Keratinocyte (primary cell): ENCODE measurements around the gene GNAS-AS1. TPM values are rescaled to one million over a fixed set of nuclear protein-coding genes. Genes with fewer than 3 reads are reported as not detected.

Experiments used
- DNase-seq: peaks from one replicate; pipeline ENCODE4 v3.0.0-alpha.2; 2011; ENCODE audit warnings: low read depth, missing footprints, low spot score
- FAIRE-seq: peaks from 2 replicates; lab custom pipeline; 2011; peaks lifted over from hg19 to GRCh38; lab: Jason Lieb, UNC
- H2AFZ ChIP-seq: 2 replicates; pipeline ENCODE4 v1.6.0; 2012; ENCODE audit warnings: low read length, control low read depth, inconsistent platforms; ENCODE audit not compliant: control insufficient read depth
- H3K27ac ChIP-seq: 2 replicates; pipeline ENCODE4 v1.5.1; 2011; ENCODE audit warnings: low read length; ENCODE audit not compliant: control insufficient read depth, insufficient read depth
- H3K27me3 ChIP-seq: 3 replicates; pipeline ENCODE4 v1.6.0; 2011; ENCODE audit warnings: low read length; ENCODE audit not compliant: control insufficient read depth, insufficient read depth; ENCODE audit errors: extremely low read depth
- H3K36me3 ChIP-seq, 2 experiments: 2 replicates in 1 of 2; 3 replicates in 1 of 2; pipeline ENCODE4 v1.5.1; 2011; ENCODE audit warnings: low read length in 2 of 2, mild to moderate bottlenecking in 1 of 2; ENCODE audit not compliant: control insufficient read depth in 2 of 2, insufficient read depth in 2 of 2; ENCODE audit errors: extremely low read depth in 1 of 2
- H3K4me1 ChIP-seq: 3 replicates; pipeline ENCODE4 v1.5.1; 2011; ENCODE audit warnings: low read length; ENCODE audit not compliant: control insufficient read depth, insufficient read depth; ENCODE audit errors: extremely low read depth
- H3K4me2 ChIP-seq: 3 replicates; pipeline ENCODE4 v1.6.0; 2011; ENCODE audit warnings: low read depth, low read length; ENCODE audit not compliant: control insufficient read depth, insufficient read depth; ENCODE audit errors: extremely low read depth
- H3K4me3 ChIP-seq, 3 experiments: fragments of 200-600 bp in 1 of 3; sonication (generic) in 1 of 3; 2 replicates in 2 of 3; 3 replicates in 1 of 3; pipeline ENCODE4 v1.5.1; 2011 to 2016; ENCODE audit warnings: low read length in 3 of 3, mild to moderate bottlenecking in 3 of 3, control low read depth in 2 of 3, inconsistent platforms in 1 of 3, low read depth in 1 of 3, mixed read lengths in 1 of 3, mixed run types in 1 of 3, moderate library complexity in 1 of 3; ENCODE audit not compliant: control insufficient read depth in 2 of 3, insufficient read depth in 2 of 3; ENCODE audit errors: extremely low read depth in 1 of 3
- H3K79me2 ChIP-seq: 2 replicates; pipeline ENCODE4 v1.6.0; 2012; ENCODE audit warnings: low read length; ENCODE audit not compliant: control insufficient read depth, insufficient read depth
- H3K9ac ChIP-seq: 3 replicates; pipeline ENCODE4 v1.6.0; 2011; ENCODE audit warnings: low read length; ENCODE audit not compliant: control insufficient read depth, insufficient read depth; ENCODE audit errors: extremely low read depth
- H3K9me1 ChIP-seq: 3 replicates; pipeline ENCODE4 v1.6.0; 2011; ENCODE audit warnings: low read length; ENCODE audit not compliant: control insufficient read depth, insufficient read depth; ENCODE audit errors: extremely low read depth
- H3K9me3 ChIP-seq: 2 replicates; pipeline ENCODE4 v1.5.1; 2012; ENCODE audit warnings: low read depth, low read length; ENCODE audit not compliant: control insufficient read depth
- H4K20me1 ChIP-seq: 3 replicates; pipeline ENCODE4 v1.6.0; 2011; ENCODE audit warnings: low read length; ENCODE audit not compliant: control insufficient read depth, insufficient read depth; ENCODE audit errors: extremely low read depth
- CTCF ChIP-seq, 3 experiments: IDR thresholded peaks in 1 of 3; conservative IDR thresholded peaks in 1 of 3; optimal IDR thresholded peaks in 1 of 3; 2 replicates in 2 of 3; 3 replicates in 1 of 3; pipeline versions ENCODE3 to v1.5.1; 2011; ENCODE audit warnings: low read length in 3 of 3, mild to moderate bottlenecking in 3 of 3, moderate library complexity in 2 of 3, control low read depth in 1 of 3, inconsistent platforms in 1 of 3; ENCODE audit not compliant: insufficient read depth in 2 of 3; ENCODE audit errors: extremely low read depth in 1 of 3
- EZH2 ChIP-seq: IDR thresholded peaks from one replicate; pipeline ENCODE4 v1.6.1; 2012; ENCODE audit warnings: inconsistent platforms, mild to moderate bottlenecking, low read length, moderate library complexity
- dilution Hi-C: fragments of 300-500 bp; cut with MboI; formaldehyde crosslinking; loops from one replicate; pipeline ENCODE4 v1.7.0; 2020; ENCODE audit warnings: low sequenced_read_pairs; ENCODE audit not compliant: extremely low pct_ligation_motif_present
- polyA minus RNA-seq, 3 experiments: library from RNA; depleted of rRNA, polyadenylated mRNA; stranded (reverse); fragments of >200 nt; gene quantifications; 1 replicate in 1 of 3; 2 replicates in 1 of 3; 3 replicates in 1 of 3; pipeline ENCODE4 v1.2.3, GENCODE V29; 2011
- polyA plus RNA-seq, 5 experiments: library from polyadenylated mRNA; depleted of rRNA in 3 of 5; stranded (reverse) in 3 of 5; stranded (forward) in 1 of 5; unstranded in 1 of 5; fragments of >200 nt; gene quantifications; 1 replicate in 1 of 5; 2 replicates in 3 of 5; 3 replicates in 1 of 5; pipeline versions ENCODE4 v1.2.1 to v1.2.3, GENCODE V29; 2011 to 2012; ENCODE audit warnings: missing spikeins in 2 of 5, low read depth in 1 of 5, low replicate concordance in 1 of 5

The GNAS-AS1 gene
- polyA plus RNA-seq (0.25 to 0.37 TPM (median 0.31 TPM) in 3 replicates), polyA minus RNA-seq (0.13 to 0.40 TPM in 2 of 3 replicates, not detected in the other)
- polyA plus RNA-seq (2011; ENCODE audit: low read depth) = 0.89 TPM
- polyA plus RNA-seq (2011; cell fraction: cytosol; rRNA removed) = 0.25 and 0.27 TPM in 2 replicates
- 0.24 and 0.32 TPM in 2 replicates for polyA plus RNA-seq (2011; cell fraction: nucleus; rRNA removed)
- 0.16 TPM in 1 of 2 replicates, not detected in the other for polyA plus RNA-seq (2012; ENCODE audit: low replicate concordance)
- not detected for polyA minus RNA-seq (2011; cell fraction: cytosol; rRNA and poly(A)+ RNA removed)
- 0.32 and 0.62 TPM in 2 replicates for polyA minus RNA-seq (2011; cell fraction: nucleus; rRNA and poly(A)+ RNA removed)

DNA sequence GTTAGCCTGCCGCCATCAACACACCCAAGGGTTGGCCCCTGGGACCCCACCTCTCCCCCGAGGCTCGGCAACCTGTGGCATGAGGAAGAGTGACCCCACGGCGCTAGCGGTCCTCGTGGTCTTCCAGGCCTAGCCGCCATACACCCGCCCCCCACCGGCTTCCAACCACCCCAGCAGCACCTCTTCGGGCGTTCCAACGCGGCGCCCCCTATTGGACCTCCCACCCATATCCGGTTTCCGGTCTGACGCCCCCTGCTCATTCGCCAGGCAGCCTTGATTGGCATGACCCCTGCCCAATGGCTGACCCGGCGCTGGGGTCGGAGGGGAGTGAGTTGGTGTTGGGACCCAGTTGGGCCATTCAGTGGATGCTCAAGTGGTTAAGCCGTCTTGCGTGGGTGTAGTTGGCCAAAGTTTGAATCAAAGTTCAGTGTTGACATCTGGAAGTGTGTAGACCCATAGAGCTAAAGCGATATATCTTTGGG, at the start of gene GNAS-AS1:
Gene GNAS-AS1, minus strand, starts transcription at position 210 of the 482 bp plus-strand sequence.
- Histone ChIP-seq H3K9me1 (no peaks in the 10 kb centered on the region), H3K27ac (no peak within 1 kb of the TSS), H2AFZ (peak within 1 kb of the TSS; percentile 57), H3K4me3 (peak within 1 kb of the TSS; percentile 56 to 63 (median 61)), H3K9me3 (no peaks in the 10 kb centered on the region), H3K4me1 (peaks cover 2% of the 10 kb centered on the region), H3K36me3 (no peaks in the 10 kb centered on the region), H3K79me2 (no peaks in the 10 kb centered on the region), H3K27me3 (peaks cover 41% of the 10 kb centered on the region), H3K9ac (peak within 1 kb of the TSS; percentile 49), H3K4me2 (peak within 1 kb of the TSS; percentile 67), H4K20me1 (no peaks in the 10 kb centered on the region)
- DNase-seq (no peak), FAIRE-seq (no peak)
- TF ChIP-seq EZH2 (no peak), CTCF (optimal IDR thresholded peaks at IDR 0.05 in 1 of 3, IDR thresholded peaks at IDR 0.05 in 1 of 3, conservative IDR thresholded peaks at IDR 0.05 in 1 of 3; ENCODE audit: extremely low read depth in 1 of 3, insufficient read depth in 2 of 3, low read length in 3 of 3) (no peak)
- dilution Hi-C loops = loop anchor here (25.0 kb wide), 1 partner anchor 362 kb away; no protein-coding TSS in a partner anchor

DNA sequence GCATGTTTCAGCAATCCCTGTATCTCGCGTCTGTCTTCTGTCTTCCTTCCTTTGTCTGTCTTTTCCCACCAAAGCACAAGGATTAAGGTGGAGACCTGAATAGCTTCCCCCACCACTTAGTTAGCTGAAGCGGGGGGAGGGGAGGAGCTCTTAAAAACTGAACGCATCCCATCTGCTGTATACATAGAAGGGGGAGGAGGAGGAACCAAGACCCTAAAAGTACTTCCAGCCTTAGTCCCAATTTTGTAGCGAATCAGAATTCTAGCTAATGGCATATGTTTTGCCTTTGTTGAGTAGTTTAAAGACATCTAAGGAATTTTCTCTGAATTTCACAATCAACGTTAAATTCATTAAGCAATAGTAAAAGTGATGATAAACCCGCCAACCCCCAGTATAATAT, 49.7 kb upstream of the GNAS-AS1 start:
- peaks cover 25 to 49% of the 10 kb centered on the region in 2 experiments for H3K36me3 ChIP-seq
- peaks cover 2% of the 10 kb centered on the region for H3K4me1 ChIP-seq
- H3K4me3 ChIP-seq = no peak overlapping the region
- peaks cover 80% of the 10 kb centered on the region for H3K79me2 ChIP-seq
- DNase-seq = no peak
- TF ChIP-seq EZH2 (no peak), CTCF (optimal IDR thresholded peaks at IDR 0.05 in 1 of 3, IDR thresholded peaks at IDR 0.05 in 1 of 3, conservative IDR thresholded peaks at IDR 0.05 in 1 of 3; ENCODE audit: extremely low read depth in 1 of 3, insufficient read depth in 2 of 3, low read length in 3 of 3) (no peak)
- peaks cover 4% of the 10 kb centered on the region for H4K20me1 ChIP-seq
- H3K9me1 ChIP-seq = no peaks in the 10 kb centered on the region
- no peaks in the 10 kb centered on the region for H3K27me3 ChIP-seq
- no peak overlapping the region for H3K9ac ChIP-seq
- H3K4me2 ChIP-seq = no peak overlapping the region
- no peak for FAIRE-seq
- dilution Hi-C loops = no loop called here
- H3K27ac ChIP-seq = no peak overlapping the region
- H2AFZ ChIP-seq = no peak overlapping the region
- H3K9me3 ChIP-seq = no peaks in the 10 kb centered on the region
